ENCODE measurements around the gene TPI1. TPM values are rescaled to one million over a fixed set of nuclear protein-coding genes. Genes with fewer than 3 reads are reported as not detected.

TPI1 gene
- total RNA-seq, 4 donors from 2014 or later = 189 to 346 (median 282) TPM

DNA sequence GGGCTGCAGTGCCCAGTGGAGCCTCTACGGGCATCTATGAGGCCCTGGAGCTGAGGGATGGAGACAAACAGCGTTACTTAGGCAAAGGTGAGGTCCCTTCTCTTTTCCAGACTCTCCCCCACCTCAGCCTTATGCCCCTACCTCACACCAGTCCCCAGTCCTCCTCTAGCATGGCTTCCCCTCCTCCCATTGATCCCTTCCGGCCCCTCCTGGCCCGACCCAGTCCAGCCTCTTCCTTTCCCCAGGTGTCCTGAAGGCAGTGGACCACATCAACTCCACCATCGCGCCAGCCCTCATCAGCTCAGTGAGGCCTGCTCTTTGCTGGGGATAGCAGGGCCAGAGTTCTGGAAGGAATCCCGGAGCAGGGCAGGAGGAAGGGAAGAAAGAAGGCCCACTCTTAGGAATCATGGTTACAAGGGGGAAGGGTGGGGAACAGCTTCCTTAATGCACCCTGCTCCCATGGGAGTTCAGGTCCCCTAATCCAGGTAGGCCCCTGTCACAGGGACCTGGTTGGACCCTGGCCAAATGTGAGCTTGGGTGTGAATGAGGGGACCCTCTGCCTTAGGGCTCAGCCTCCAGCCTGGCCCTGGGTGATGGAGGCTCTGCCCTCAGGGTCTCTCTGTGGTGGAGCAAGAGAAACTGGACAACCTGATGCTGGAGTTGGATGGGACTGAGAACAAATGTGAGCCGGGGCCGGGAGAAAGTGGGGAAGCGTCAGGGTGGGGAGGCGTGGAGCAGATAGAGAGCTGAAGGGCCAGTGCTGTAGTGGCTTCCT lies 49.3 kb downstream of the TPI1 start:
- Histone ChIP-seq H3K9me3 (no peaks in the 10 kb centered on the region), H3K27me3 (no peaks in the 10 kb centered on the region), H3K27ac (peak overlapping the region in 1 of 4 donors; percentile 88), H3K4me3 (no peak overlapping the region), H3K4me1 (peaks cover 0 to 28% (median 11%) of the 10 kb centered on the region in 4 donors), H3K36me3 (peaks cover 0 to 53% (median 0%) of the 10 kb centered on the region in 3 donors)
- no peak for DNase-seq (ENCODE audit: low spot score in 2 of 2)
- no peak for TF ChIP-seq POLR2A (IDR thresholded peaks at IDR 0.05)
- no peak for TF ChIP-seq CTCF (IDR thresholded peaks at IDR 0.05)
- TF ChIP-seq EP300 (IDR thresholded peaks at IDR 0.05) = no peak
- 86 to 87% methylated on average over 11 of the region's 11 CpGs for WGBS, 2 donors

DNA sequence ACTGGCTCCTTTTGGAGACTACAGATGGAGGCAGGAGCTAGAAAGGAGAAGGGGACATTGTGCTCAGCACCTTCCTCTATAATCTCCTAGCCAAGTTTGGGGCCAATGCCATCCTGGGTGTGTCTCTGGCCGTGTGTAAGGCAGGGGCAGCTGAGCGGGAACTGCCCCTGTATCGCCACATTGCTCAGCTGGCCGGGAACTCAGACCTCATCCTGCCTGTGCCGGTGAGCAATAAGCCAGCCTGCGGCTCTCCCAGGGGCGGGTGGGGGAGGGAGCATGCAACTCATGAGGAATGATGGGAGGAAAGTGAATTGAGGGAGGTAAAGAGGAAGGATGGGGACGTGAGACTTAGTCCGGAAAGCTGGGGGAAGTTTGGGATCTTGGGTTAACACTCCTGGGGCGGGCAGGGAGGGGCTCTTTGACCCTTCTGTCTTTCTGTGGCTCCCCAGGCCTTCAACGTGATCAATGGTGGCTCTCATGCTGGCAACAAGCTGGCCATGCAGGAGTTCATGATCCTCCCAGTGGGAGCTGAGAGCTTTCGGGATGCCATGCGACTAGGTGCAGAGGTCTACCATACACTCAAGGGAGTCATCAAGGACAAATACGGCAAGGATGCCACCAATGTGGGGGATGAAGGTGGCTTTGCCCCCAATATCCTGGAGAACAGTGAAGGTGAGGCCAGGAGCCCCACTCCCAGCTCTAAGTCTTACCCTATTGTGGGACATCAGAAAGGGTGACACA lies 50.3 kb downstream of the TPI1 start:
- peaks cover 0 to 28% (median 11%) of the 10 kb centered on the region in 4 donors for H3K4me1 ChIP-seq
- H3K36me3 ChIP-seq = peaks cover 0 to 63% (median 0%) of the 10 kb centered on the region in 3 donors
- H3K4me3 ChIP-seq = no peak overlapping the region
- no peak overlapping the region for H3K27ac ChIP-seq
- H3K27me3 ChIP-seq = no peaks in the 10 kb centered on the region
- TF ChIP-seq CTCF (IDR thresholded peaks at IDR 0.05) = no peak
- WGBS, 2 donors = 70% methylated on average over 14 of the region's 14 CpGs
- DNase-seq (ENCODE audit: low spot score in 2 of 2) = no peak
- no peaks in the 10 kb centered on the region for H3K9me3 ChIP-seq

DNA sequence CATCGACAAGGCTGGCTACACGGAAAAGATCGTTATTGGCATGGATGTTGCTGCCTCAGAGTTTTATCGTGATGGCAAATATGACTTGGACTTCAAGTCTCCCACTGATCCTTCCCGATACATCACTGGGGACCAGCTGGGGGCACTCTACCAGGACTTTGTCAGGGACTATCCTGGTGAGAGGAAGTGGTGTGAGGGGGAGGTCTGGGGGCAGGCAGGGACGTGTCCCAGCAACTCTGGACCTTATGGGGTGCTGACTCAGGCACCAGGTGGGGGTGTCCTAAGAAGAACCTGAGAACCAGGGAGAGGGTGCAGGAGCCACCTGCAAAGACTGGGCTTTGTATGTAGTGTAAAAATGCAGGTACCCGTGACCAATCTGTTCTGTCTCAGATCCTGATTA lies 52.3 kb downstream of the TPI1 start:
- TF ChIP-seq EP300 (IDR thresholded peaks at IDR 0.05) (no peak), CTCF (IDR thresholded peaks at IDR 0.05) (no peak), POLR2A (IDR thresholded peaks at IDR 0.05) (no peak)
- WGBS, 2 donors = 70% methylated on average over 7 of the region's 7 CpGs
- no peaks in the 10 kb centered on the region for H3K9me3 ChIP-seq
- H3K36me3 ChIP-seq = peaks cover 0 to 70% (median 0%) of the 10 kb centered on the region in 3 donors
- H3K4me1 ChIP-seq = peaks cover 0 to 29% (median 13%) of the 10 kb centered on the region in 4 donors
- H3K27me3 ChIP-seq = no peaks in the 10 kb centered on the region
- H3K27ac ChIP-seq = no peak overlapping the region
- H3K4me3 ChIP-seq = no peak overlapping the region
- DNase-seq (ENCODE audit: low spot score in 2 of 2) = no peak

Other genes starting within 250 kb of the TPI1 start
- gene LPAR5, start 231.6 kb upstream of the TPI1 start, total RNA-seq = 10 to 100 TPM in 1 of 4 donors, 1 to 10 TPM in 3; 1.8 to 11.4 (median 3.2) TPM
- 1 to 10 TPM in 3 of 4 donors, under 1 TPM in 1; 0.30 to 2.4 (median 2.0) TPM for gene ACRBP, start 220.1 kb upstream of the TPI1 start, total RNA-seq
- 10 to 100 TPM; 32.6 to 52.5 (median 45.3) TPM for gene ING4, start 204.4 kb upstream of the TPI1 start, total RNA-seq
- gene ZNF384, start 178.2 kb upstream of the TPI1 start, total RNA-seq = 10 to 100 TPM; 26.2 to 52.5 (median 38.2) TPM
- under 1 TPM in 2 of 4 donors, not detected in 2; 0.21 to 0.39 TPM for gene PIANP, start 166.7 kb upstream of the TPI1 start, total RNA-seq
- 10 to 100 TPM; 46.9 to 74.4 (median 70.0) TPM for gene COPS7A, start 143.5 kb upstream of the TPI1 start, total RNA-seq
- gene MLF2, start 114.4 kb upstream of the TPI1 start, total RNA-seq = 100 to 1,000 TPM; 103 to 205 (median 133) TPM
- gene PTMS, start 101.2 kb upstream of the TPI1 start, total RNA-seq = 100 to 1,000 TPM; 112 to 225 (median 174) TPM
- 1 to 10 TPM; 1.2 to 4.0 (median 2.9) TPM for gene LAG3, start 95.0 kb upstream of the TPI1 start, total RNA-seq
- 10 to 100 TPM in 1 of 4 donors, 1 to 10 TPM in 3; 7.5 to 12.6 (median 8.9) TPM for gene CD4, start 78.0 kb upstream of the TPI1 start, total RNA-seq
- gene GPR162, start 45.7 kb upstream of the TPI1 start, total RNA-seq = 1 to 10 TPM; 1.3 to 5.4 (median 2.2) TPM
- gene P3H3, start 39.1 kb upstream of the TPI1 start, total RNA-seq = 10 to 100 TPM; 14.6 to 45.8 (median 36.4) TPM
- 1 to 10 TPM in 3 of 4 donors, under 1 TPM in 1; 0.84 to 9.9 (median 5.6) TPM for gene GNB3, start 26.6 kb upstream of the TPI1 start, total RNA-seq
- 10 to 100 TPM in 1 of 4 donors, 1 to 10 TPM in 1, under 1 TPM in 2; 0.21 to 19.4 (median 3.6) TPM for gene CDCA3, start 16.2 kb upstream of the TPI1 start, total RNA-seq
- gene USP5, start 15.4 kb upstream of the TPI1 start, total RNA-seq = 10 to 100 TPM; 47.6 to 63.9 (median 56.8) TPM
- gene SPSB2, start 5.8 kb downstream of the TPI1 start, total RNA-seq = 10 to 100 TPM in 3 of 4 donors, 1 to 10 TPM in 1; 9.4 to 12.7 (median 11.8) TPM
- gene LRRC23, start 37.3 kb downstream of the TPI1 start, total RNA-seq = 10 to 100 TPM; 11.6 to 17.2 (median 17.1) TPM
- gene ENO2, start 47.0 kb downstream of the TPI1 start, total RNA-seq = 10 to 100 TPM; 14.0 to 25.8 (median 15.9) TPM
- 100 to 1,000 TPM in 3 of 4 donors, 10 to 100 TPM in 1; 92.2 to 260 (median 123) TPM for gene ATN1, start 60.4 kb downstream of the TPI1 start, total RNA-seq
- gene RNU7-1, start 76.3 kb downstream of the TPI1 start, total RNA-seq = not detected
- gene C12orf57, start 76.5 kb downstream of the TPI1 start, total RNA-seq = 100 to 1,000 TPM; 569 to 764 (median 665) TPM
- 10 to 100 TPM; 11.9 to 31.5 (median 20.8) TPM for gene PTPN6, start 83.8 kb downstream of the TPI1 start, total RNA-seq
- gene PHB2, start 103.1 kb downstream of the TPI1 start, total RNA-seq = 100 to 1,000 TPM; 138 to 178 (median 149) TPM
- 10 to 100 TPM; 27.7 to 37.7 (median 35.9) TPM for gene EMG1, start 103.4 kb downstream of the TPI1 start, total RNA-seq
- 10 to 100 TPM; 19.7 to 29.7 (median 23.8) TPM for gene LPCAT3, start 150.9 kb downstream of the TPI1 start, total RNA-seq
- gene C1S, start 193.2 kb downstream of the TPI1 start, total RNA-seq = 1,000 to 10,000 TPM in 1 of 4 donors, 100 to 1,000 TPM in 3; 415 to 1,129 (median 638) TPM
- gene C1R, start 224.9 kb downstream of the TPI1 start, total RNA-seq = 1,000 to 10,000 TPM in 1 of 4 donors, 100 to 1,000 TPM in 3; 528 to 1,237 (median 593) TPM
- 100 to 1,000 TPM; 125 to 214 (median 180) TPM for gene C1RL, start 241.7 kb downstream of the TPI1 start, total RNA-seq